Fibroblast of villous mesenchyme (primary cell): ENCODE measurements around the gene INPP5A. TPM values are rescaled to one million over a fixed set of nuclear protein-coding genes. Genes with fewer than 3 reads are reported as not detected.
"Not testable (repeated sequence)": the region's sequence is repeated elsewhere in the genome, so short reads cannot be mapped to it uniquely, and the experiment has no call there.

Source experiments
- DNase-seq: peaks from one replicate; pipeline ENCODE4 v3.0.0-alpha.2; 2010; ENCODE audit warnings: low read depth
- H3K4me3 ChIP-seq: 2 replicates; pipeline ENCODE4 v1.5.1; 2011; ENCODE audit warnings: low read depth, mild to moderate bottlenecking, low read length
- CTCF ChIP-seq: IDR thresholded peaks from 2 replicates; pipeline ENCODE4 v1.5.1; 2012; ENCODE audit warnings: low read depth, mild to moderate bottlenecking, low read length; ENCODE audit not compliant: insufficient read depth
- total RNA-seq: library from RNA; depleted of rRNA; stranded (reverse); fragments of >200 nt; gene quantifications from 2 replicates; pipeline ENCODE4 v1.2.3, GENCODE V29; 2012

INPP5A gene
- total RNA-seq, 1 donor = 33.2 TPM

- TF ChIP-seq CTCF = no peak
- DNase-seq = peak; percentile 73
- H3K4me3 ChIP-seq = no peak overlapping the region
These were observed 34.3 kb downstream of the INPP5A start for GRCh38 chr10:132571650-132572544.

- no peak overlapping the region for H3K4me3 ChIP-seq
- peak; percentile 36 for DNase-seq
- no peak for TF ChIP-seq CTCF
These were observed 35.0 kb downstream of the INPP5A start for GRCh38 chr10:132572545-132572937.

GRCh38 chr10:132572946-132573345 is 35.4 kb downstream of the INPP5A start:
- not testable (repeated sequence) for DNase-seq

GRCh38 chr10:132574288-132574687 is 36.7 kb downstream of the INPP5A start:
- no peak for TF ChIP-seq CTCF
- no peak for DNase-seq
- no peak overlapping the region for H3K4me3 ChIP-seq

More at GRCh38 chr10:132572946-132573345, 35.4 kb downstream of the INPP5A start:
- not testable (repeated sequence) for H3K4me3 ChIP-seq

- peak; percentile 43 for DNase-seq
- no peak overlapping the region for H3K4me3 ChIP-seq
- TF ChIP-seq CTCF = no peak
These were observed 37.3 kb downstream of the INPP5A start for GRCh38 chr10:132574783-132575319.

GRCh38 chr10:132575320-132576201 is 38.0 kb downstream of the INPP5A start:
- no peak for TF ChIP-seq CTCF
- H3K4me3 ChIP-seq = no peak overlapping the region
- peak; percentile 81 for DNase-seq

- DNase-seq = no peak
- TF ChIP-seq CTCF = no peak
- H3K4me3 ChIP-seq = no peak overlapping the region
These were observed 39.2 kb downstream of the INPP5A start for GRCh38 chr10:132576671-132577349.
